ENCODE data around the gene JAM3.

GRCh38 chr11:134086376-134086775 is 17.5 kb downstream of the JAM3 start:
- TF ChIP-seq ZNF274 (IDR thresholded peaks at IDR 0.05; ENCODE audit: low read depth, low read length) (no peak), SUZ12 (IDR thresholded peaks at IDR 0.05; ENCODE audit: extremely low read depth, insufficient read depth, insufficient read length) (no peak), YY1 (IDR thresholded peaks at IDR 0.05; ENCODE audit: insufficient read depth, insufficient read length) (no peak)
